HAP-1 (cell line): ENCODE data around the gene LHX3.

Source experiments
- DNase-seq, 2 experiments: peaks; one replicate each; pipeline ENCODE4 v3.0.0-alpha.2; 2016 to 2020; ENCODE audit warnings: low spot score in 2 of 2
- H3K27me3 ChIP-seq: fragments of 250-450 bp; sonication (Bioruptor Pico); 2 replicates; pipeline ENCODE4 v1.5.1; 2020; ENCODE audit warnings: low read depth, mild to moderate bottlenecking, moderate library complexity
- H3K36me3 ChIP-seq: fragments of 250-450 bp; sonication (Bioruptor Pico); replicated peaks from 2 replicates; pipeline ENCODE4 v1.5.1; 2020; ENCODE audit warnings: mild to moderate bottlenecking
- H3K4me1 ChIP-seq: fragments of 250-450 bp; sonication (Bioruptor Pico); 2 replicates; pipeline ENCODE4 v1.5.1; 2020; ENCODE audit warnings: mild to moderate bottlenecking
- H3K4me3 ChIP-seq: fragments of 250-450 bp; sonication (Bioruptor Pico); 2 replicates; pipeline ENCODE4 v1.5.1; 2020; ENCODE audit warnings: mild to moderate bottlenecking, moderate library complexity
- H3K9me3 ChIP-seq: fragments of 250-450 bp; sonication (Bioruptor Pico); 2 replicates; pipeline ENCODE4 v1.5.1; 2020; ENCODE audit warnings: mild to moderate bottlenecking, moderate library complexity
- in situ Hi-C: fragments of 300-500 bp; cut with MboI; formaldehyde crosslinking; loops from 3 replicates; pipeline ENCODE4 v1.14.3; 2020; ENCODE audit warnings: low sequenced_read_pairs, inconsistent platforms, mixed read lengths

Gene LHX3

DNA sequence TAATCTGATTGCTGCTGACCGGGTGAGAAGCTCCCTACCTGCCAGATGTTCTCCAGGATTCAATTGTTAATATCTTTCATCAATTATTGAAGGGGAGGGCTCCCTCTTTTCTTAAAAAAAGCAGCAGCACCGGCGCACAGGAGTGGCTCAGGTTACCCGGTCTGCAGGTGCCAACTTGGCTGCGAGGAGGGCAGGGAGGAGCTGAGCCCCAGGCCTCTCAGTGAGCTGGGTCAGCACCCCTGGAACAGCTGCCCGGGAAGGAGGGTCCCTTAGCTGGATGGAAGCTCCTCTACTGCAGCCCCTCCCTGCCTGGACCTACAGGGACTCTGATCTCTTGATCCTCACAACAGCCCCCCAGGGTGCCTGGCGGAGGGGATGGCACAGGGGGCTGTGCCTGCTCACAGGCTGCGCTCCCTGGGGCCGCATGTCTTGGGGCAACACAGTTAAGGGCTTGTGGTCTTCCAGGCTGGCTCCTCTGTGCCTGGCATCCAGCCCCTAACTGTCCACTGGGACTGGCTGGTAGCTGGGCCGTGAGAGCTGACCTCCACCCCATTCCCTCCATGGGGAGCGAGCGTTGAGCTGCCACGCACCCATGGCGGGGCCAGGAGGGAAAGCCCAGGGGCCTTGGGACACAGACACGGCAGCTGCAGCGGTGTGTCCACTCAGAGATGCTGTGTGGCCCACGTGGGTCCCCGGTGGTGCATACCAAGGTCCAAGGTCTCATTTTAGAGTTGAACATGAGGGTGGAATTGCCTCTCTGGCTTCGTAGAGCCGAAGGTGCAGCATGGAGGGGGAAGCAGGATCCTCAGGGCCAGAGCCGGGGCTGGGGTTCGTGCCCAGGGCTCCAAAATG is 57.7 kb downstream of the LHX3 start:
- DNase-seq, result no peak
- in situ Hi-C loops, result no loop called here
- Histone ChIP-seq H3K27me3 (no peaks in the 10 kb centered on the region), H3K36me3 (no peaks in the 10 kb centered on the region), H3K4me1 (no peaks in the 10 kb centered on the region; the same call in 1 of the 2 replicates), H3K4me3 (no peak overlapping the region), H3K9me3 (no peaks in the 10 kb centered on the region)
